GM19099 (cell line): Measurements from ENCODE around the gene LTBP4.

Source experiments
- POLR2A ChIP-seq: IDR thresholded peaks from 3 replicates; pipeline ENCODE4 v1.6.1; 2011; ENCODE audit warnings: low read depth; ENCODE audit not compliant: insufficient read length; ENCODE audit errors: extremely low read depth

LTBP4 gene

GRCh38 chr19:40673397-40673796 lies 72.2 kb downstream of the LTBP4 start:
- no peak for TF ChIP-seq POLR2A

- TF ChIP-seq POLR2A = no peak
Observed at GRCh38 chr19:40674291-40674690, 73.1 kb downstream of the LTBP4 start.

- no peak for TF ChIP-seq POLR2A
Observed at GRCh38 chr19:40677156-40677555, 76.0 kb downstream of the LTBP4 start.
